CD4-positive, alpha-beta T cell (primary cell): ENCODE results near the gene TTC38. TPM values are rescaled to one million over a fixed set of nuclear protein-coding genes. Genes with fewer than 3 reads are reported as not detected.

ENCODE experiments used
- ATAC-seq: fragments of 200-7000 bp; cut with Tn5 transposase; one replicate; pipeline ENCODE4 v1.10.0; 2022; ENCODE audit warnings: mild to moderate bottlenecking; ENCODE audit not compliant: poor library complexity
- CTCF ChIA-PET: fragments of 350-600 bp; sonication (Branson Sonifier 250); formaldehyde crosslinking; loops from one replicate; lab custom pipeline; 2021; ENCODE audit warnings: antibody characterized with exemption, inconsistent platforms; lab: Charles Lee
- POLR2A ChIA-PET: fragments of 350-600 bp; sonication (Branson Sonifier 250); formaldehyde crosslinking; loops from one replicate; lab custom pipeline; 2021; ENCODE audit warnings: antibody characterized with exemption, inconsistent platforms; lab: Charles Lee
- DNase-seq, 14 experiments: peaks; one replicate each; pipeline ENCODE4 v3.0.0-alpha.2; 2013 to 2020; ENCODE audit warnings: mixed read lengths in 2 of 14
- H3K27ac ChIP-seq, 2 donors: one replicate each; pipeline versions ENCODE4 v1.5.1 to v1.7.0; 2013; ENCODE audit warnings: low read length in 2 of 2, low read depth in 1 of 2, mild to moderate bottlenecking in 1 of 2
- H3K27me3 ChIP-seq, 2 experiments: 1 replicate in 1 of 2; 2 replicates in 1 of 2; pipeline versions ENCODE4 v1.6.1 to v1.7.0; 2013; ENCODE audit warnings: low read length in 2 of 2, control low read depth in 1 of 2, mild to moderate bottlenecking in 1 of 2, moderate library complexity in 1 of 2; ENCODE audit not compliant: insufficient read depth in 2 of 2, control insufficient read depth in 1 of 2
- H3K36me3 ChIP-seq: one replicate; pipeline ENCODE4 v1.6.1; 2013; ENCODE audit warnings: low read length, control low read depth; ENCODE audit not compliant: insufficient read depth
- H3K4me1 ChIP-seq: one replicate; pipeline ENCODE4 v1.6.1; 2013; ENCODE audit warnings: low read length, control low read depth; ENCODE audit not compliant: insufficient read depth
- H3K4me3 ChIP-seq: one replicate; pipeline ENCODE4 v1.5.1; 2013; ENCODE audit warnings: mild to moderate bottlenecking, low read length, moderate library complexity
- H3K9me3 ChIP-seq, 2 experiments: 1 replicate in 1 of 2; 2 replicates in 1 of 2; pipeline versions ENCODE4 v1.6.1 to v1.7.0; 2013; ENCODE audit warnings: low read length in 2 of 2, mild to moderate bottlenecking in 2 of 2, control low read depth in 1 of 2, moderate library complexity in 1 of 2; ENCODE audit not compliant: control insufficient read depth in 1 of 2, insufficient read depth in 1 of 2
- H3K27ac Mint-ChIP-seq: one replicate; pipeline ENCODE4 v1.8.0; 2020; ENCODE audit warnings: mixed read lengths
- H3K27me3 Mint-ChIP-seq: one replicate; pipeline ENCODE4 v1.8.0; 2021; ENCODE audit warnings: mixed read lengths
- H3K36me3 Mint-ChIP-seq: one replicate; pipeline ENCODE4 v1.8.0; 2021; ENCODE audit warnings: low read depth, mixed read lengths
- H3K4me1 Mint-ChIP-seq: one replicate; pipeline ENCODE4 v1.8.0; 2021; ENCODE audit warnings: low read depth, mixed read lengths
- H3K4me3 Mint-ChIP-seq: one replicate; pipeline ENCODE4 v1.8.0; 2020; ENCODE audit warnings: mild to moderate bottlenecking, mixed read lengths
- H3K9me3 Mint-ChIP-seq: one replicate; pipeline ENCODE4 v1.8.0; 2020; ENCODE audit warnings: mixed read lengths
- CTCF ChIP-seq: fragments of 200-600 bp; IDR thresholded peaks from one replicate; pipeline ENCODE4 v1.8.0; 2022; ENCODE audit warnings: antibody characterized with exemption, mild to moderate bottlenecking
- intact Hi-C, 2 experiments: fragments of 100-400 bp; cut with DNase I in 1 of 2; cut with micrococcal nuclease in 1 of 2; formaldehyde crosslinking; loops; one replicate each; pipeline versions ENCODE4 v1.15.1 to v1.9.0; 2023 to 2025; cut with DNase I, micrococcal nuclease
- total RNA-seq, 174 experiments: library from RNA in 2 of 174; stranded (reverse) in 2 of 174; gene quantifications; one replicate each; pipeline ENCODE4 v1.2.3 and lab custom pipeline; 2021 to 2026

Gene TTC38
- total RNA-seq, 2 experiments from 2014 or later: 1.8 to 2.7 TPM

- Histone ChIP-seq H3K27ac (no peak overlapping the region), H3K9me3 (peaks cover 0 to 9% of the 10 kb centered on the region in 2 experiments), H3K4me1 (peaks cover 20% of the 10 kb centered on the region), H3K4me3 (no peak overlapping the region), H3K36me3 (peaks cover 7% of the 10 kb centered on the region), H3K27me3 (no peaks in the 10 kb centered on the region)
- H3K4me1 Mint-ChIP-seq: peaks cover 6% of the 10 kb centered on the region
- H3K36me3 Mint-ChIP-seq: peaks cover 9% of the 10 kb centered on the region
- no peak overlapping the region for H3K4me3 Mint-ChIP-seq
- H3K27me3 Mint-ChIP-seq: no peaks in the 10 kb centered on the region
- no peaks in the 10 kb centered on the region for H3K9me3 Mint-ChIP-seq
- POLR2A ChIA-PET: interaction anchor here (0.7 kb wide), 1 partner anchor 9 kb away, joined by 3 read pairs; no protein-coding TSS in a partner anchor
- intact Hi-C loops: no loop called here
- CTCF ChIA-PET: no interaction called here
- TF ChIP-seq CTCF: no peak
- no peak for ATAC-seq
- no peak overlapping the region for H3K27ac Mint-ChIP-seq
- no peak for DNase-seq
These were observed 19.4 kb downstream of the TTC38 start for GRCh38 chr22:46286941-46287872.

GRCh38 chr22:46287873-46288751 lies 20.3 kb downstream of the TTC38 start:
- intact Hi-C loops: no loop called here
- Mint-ChIP-seq H3K9me3 (no peaks in the 10 kb centered on the region), H3K4me1 (peaks cover 9% of the 10 kb centered on the region), H3K36me3 (peaks cover 8% of the 10 kb centered on the region), H3K27ac (no peak overlapping the region), H3K4me3 (no peak overlapping the region), H3K27me3 (no peaks in the 10 kb centered on the region)
- Histone ChIP-seq H3K4me1 (peaks cover 20% of the 10 kb centered on the region), H3K36me3 (peaks cover 6% of the 10 kb centered on the region), H3K4me3 (peak overlapping the region; percentile 3), H3K9me3 (peaks cover 0 to 9% of the 10 kb centered on the region in 2 experiments), H3K27ac (peak overlapping the region in 1 of 2 donors; percentile 29), H3K27me3 (no peaks in the 10 kb centered on the region)
- TF ChIP-seq CTCF: no peak
- POLR2A ChIA-PET: interaction anchor here (0.9 kb wide), 1 partner anchor 38 kb away, joined by 3 read pairs; the partner anchor contains the start of gene CDPF1
- CTCF ChIA-PET: no interaction called here
- ATAC-seq: no peak
- peak in 3 of 14 experiments; percentile 25 to 73 (median 40) for DNase-seq

GRCh38 chr22:46288846-46289243 lies 21.0 kb downstream of the TTC38 start:
- Mint-ChIP-seq H3K4me3 (no peak overlapping the region), H3K9me3 (no peaks in the 10 kb centered on the region), H3K4me1 (peaks cover 10% of the 10 kb centered on the region), H3K36me3 (peaks cover 7% of the 10 kb centered on the region), H3K27me3 (no peaks in the 10 kb centered on the region), H3K27ac (no peak overlapping the region)
- peaks cover 0 to 9% of the 10 kb centered on the region in 2 experiments for H3K9me3 ChIP-seq
- H3K4me3 ChIP-seq: no peak overlapping the region
- POLR2A ChIA-PET: interaction anchor here (0.9 kb wide), 1 partner anchor 39 kb away, joined by 3 read pairs; the partner anchor contains the start of gene CDPF1
- TF ChIP-seq CTCF: no peak
- ATAC-seq (no peak), DNase-seq (no peak)
- intact Hi-C loops: no loop called here
- H3K27me3 ChIP-seq: no peaks in the 10 kb centered on the region
- CTCF ChIA-PET: no interaction called here
- peaks cover 5% of the 10 kb centered on the region for H3K36me3 ChIP-seq
- peaks cover 20% of the 10 kb centered on the region for H3K4me1 ChIP-seq
- H3K27ac ChIP-seq: no peak overlapping the region
